HG03354 (cell line): ENCODE measurements around the gene SLAMF8.

Experiments
- ATAC-seq: cut with Tn5 transposase; IDR thresholded peaks from one replicate; pipeline ENCODE4 v1.9.1; 2021; ENCODE audit warnings: mild to moderate bottlenecking; ENCODE audit not compliant: unreplicated experiment, poor library complexity, severe bottlenecking

Gene SLAMF8

GRCh38 chr1:159866905-159867663, 40.4 kb downstream of the SLAMF8 start:
- ATAC-seq = no peak

GRCh38 chr1:159867664-159868026, 41.0 kb downstream of the SLAMF8 start:
- ATAC-seq = no peak

GRCh38 chr1:159868766-159869165, 42.1 kb downstream of the SLAMF8 start:
- no peak for ATAC-seq

DNA sequence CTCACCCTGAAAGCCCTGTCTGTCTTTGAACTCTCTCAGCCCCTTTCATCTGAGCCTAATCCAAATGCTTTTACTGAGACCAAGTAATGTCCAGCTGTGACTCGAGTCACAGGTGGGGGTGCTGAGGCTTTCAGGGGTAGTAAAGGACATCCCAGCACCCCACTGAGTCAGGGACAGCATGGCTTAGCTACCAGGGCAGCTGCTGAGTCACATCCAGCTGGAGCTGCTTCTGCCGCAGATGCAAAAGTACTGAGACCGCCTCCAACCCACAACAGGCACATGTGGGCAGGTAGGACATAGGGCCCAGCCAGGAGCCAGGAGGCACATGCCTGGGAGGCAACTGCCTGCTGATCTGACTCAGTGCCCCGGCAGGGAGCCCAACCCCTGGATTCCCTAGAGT, 42.5 kb downstream of the SLAMF8 start:
- ATAC-seq = no peak

DNA sequence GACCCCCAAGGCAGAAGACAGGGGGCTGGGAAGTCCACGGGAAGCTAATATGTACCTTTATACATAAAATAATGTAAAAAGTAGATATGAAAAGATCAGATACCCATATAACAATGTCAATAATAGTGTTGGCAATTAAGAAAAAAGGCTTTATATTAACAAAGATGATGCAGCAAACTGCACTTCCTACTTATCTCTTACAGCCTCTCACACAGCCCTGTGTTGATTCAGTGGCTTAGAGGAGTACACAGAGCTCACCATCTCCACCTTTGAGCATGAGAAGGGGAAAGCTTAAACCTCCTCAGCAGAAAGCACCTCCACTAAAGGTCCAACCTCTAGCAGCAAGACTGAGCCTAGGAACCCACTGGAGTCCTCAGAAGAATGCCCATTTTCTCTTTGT, 42.9 kb downstream of the SLAMF8 start:
- no peak for ATAC-seq

DNA sequence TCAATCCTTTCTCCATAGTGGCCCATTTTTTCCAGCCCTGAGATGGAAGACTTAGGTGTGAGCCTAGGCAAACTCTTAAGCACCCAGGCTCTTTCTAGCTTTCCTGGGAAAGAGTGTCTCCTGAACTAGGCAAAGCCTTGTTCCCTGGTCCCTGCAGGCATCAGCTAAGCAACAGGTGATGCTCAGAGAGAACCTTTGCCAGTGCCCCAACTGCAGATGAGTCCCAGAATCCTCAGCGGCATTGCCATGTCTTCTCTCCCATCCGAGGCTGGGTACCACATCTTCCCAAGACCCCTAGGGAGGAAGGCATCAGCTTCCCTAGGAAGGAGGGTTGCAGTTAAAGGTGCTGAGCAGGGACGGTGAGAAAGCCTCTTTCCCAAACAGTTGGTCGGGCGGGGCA, 44.0 kb downstream of the SLAMF8 start:
- no peak for ATAC-seq

- no peak for ATAC-seq
These were observed 46.2 kb downstream of the SLAMF8 start for GRCh38 chr1:159872891-159873290.

GRCh38 chr1:159873530-159874143, 47.0 kb downstream of the SLAMF8 start:
- no peak for ATAC-seq

GRCh38 chr1:159877695-159878444, 51.2 kb downstream of the SLAMF8 start:
- no peak for ATAC-seq

DNA sequence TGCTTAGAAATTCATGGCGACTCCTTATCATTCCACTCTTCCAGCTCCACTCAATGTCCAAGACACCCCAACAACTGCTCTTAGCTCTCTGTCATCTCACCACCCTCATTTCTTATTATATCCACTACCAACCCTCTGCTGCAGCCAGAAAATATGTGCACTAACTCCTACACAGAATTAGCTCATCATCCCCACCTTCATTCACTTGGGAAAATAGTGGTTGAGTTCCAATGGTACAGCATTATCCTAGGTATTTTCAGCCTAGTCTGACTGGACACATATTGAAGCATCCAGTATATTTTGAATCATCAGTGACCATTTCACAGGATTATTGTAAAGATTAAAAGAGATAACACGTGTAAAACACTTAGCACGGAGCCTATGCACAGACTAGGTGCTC, 52.5 kb downstream of the SLAMF8 start:
- ATAC-seq = no peak

- ATAC-seq = no peak
These were observed 53.3 kb downstream of the SLAMF8 start for GRCh38 chr1:159879977-159880376.

- no peak for ATAC-seq
These were observed 53.8 kb downstream of the SLAMF8 start for GRCh38 chr1:159880430-159880829.

GRCh38 chr1:159881622-159882526, 55.2 kb downstream of the SLAMF8 start:
- no peak for ATAC-seq

DNA sequence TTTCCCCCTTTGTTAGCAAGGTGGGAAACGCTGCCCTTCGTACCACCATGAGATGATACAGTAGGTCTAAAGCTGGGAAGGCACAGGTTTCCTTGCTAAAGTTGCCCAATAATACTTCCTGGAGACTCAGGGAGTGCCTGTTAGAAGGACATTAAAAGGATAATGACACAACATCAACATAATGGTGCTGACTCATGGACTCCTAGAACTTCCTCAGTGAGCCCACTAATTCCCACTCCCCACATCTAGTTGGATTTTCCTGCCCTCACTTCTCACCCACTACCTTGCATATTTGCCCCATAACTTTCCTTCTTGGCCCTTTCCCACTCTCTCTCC, 55.8 kb downstream of the SLAMF8 start:
- no peak for ATAC-seq

DNA sequence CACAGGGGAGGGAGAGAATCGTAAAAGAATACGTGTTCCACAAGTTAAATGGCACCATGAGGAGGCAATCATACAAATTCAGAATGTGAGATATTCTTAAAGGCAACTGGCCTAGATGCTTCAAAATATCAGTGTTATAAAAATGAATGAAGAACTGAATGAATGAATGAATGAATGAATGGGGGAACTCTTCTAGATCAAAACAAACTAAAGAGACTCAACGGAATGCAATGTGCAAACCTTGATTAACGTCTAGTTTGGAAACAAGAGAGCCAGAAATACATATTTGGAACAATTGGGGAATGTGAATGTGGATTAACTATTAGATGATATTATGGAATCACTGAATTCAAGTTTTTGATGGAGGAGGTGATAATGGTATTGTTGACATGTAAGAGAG, 56.5 kb downstream of the SLAMF8 start:
- ATAC-seq = no peak

- no peak for ATAC-seq
These were observed 57.6 kb downstream of the SLAMF8 start for GRCh38 chr1:159884296-159884695.
